ENCODE data around the gene AFF3.

The AFF3 gene

DNA sequence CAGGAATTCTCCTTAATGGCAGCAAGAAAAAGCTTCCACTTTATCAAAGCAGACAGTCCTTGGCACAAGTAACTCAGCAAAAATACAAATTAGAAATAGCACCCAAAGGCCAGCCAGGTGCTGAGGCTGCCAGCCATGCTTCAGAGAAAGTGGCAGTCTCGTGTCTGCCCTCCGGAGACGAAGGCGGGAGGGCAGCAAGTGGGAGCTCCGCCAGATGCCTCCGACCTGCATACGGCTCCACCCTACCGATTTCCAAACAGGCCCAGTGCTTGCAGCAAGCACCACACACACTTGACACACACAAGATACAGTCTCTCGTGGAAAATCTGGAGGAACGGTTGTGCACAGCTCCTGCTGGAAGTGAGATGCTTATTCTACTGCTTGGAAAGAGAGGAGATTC is 517.7 kb downstream of the AFF3 start:
- H3K4me3 ChIP-seq (ENCODE audit: low read depth, low read length) = no peak overlapping the region
- TF ChIP-seq CTCF (IDR thresholded peaks at IDR 0.05; ENCODE audit: borderline replicate concordance, insufficient read depth, low read depth, low read length) = no peak

DNA sequence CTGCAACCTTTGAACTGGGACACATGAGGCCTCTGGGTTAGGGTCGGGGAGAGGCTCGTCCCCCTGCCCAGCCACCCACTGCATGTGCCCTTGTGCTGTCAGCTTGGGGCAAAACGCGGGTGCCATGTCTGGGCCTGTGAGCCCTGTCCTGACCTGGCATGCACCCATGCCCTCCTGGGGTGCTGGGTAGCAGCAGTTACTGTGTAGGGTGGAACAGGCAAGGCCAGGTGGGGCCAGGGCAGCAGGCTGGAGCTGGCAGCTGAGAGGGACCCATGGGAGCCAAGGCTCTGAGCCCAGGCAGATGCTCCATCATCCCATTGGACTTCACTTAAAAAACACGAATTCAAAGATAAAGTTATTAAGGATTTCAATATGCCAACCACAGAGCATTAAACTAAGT is 518.8 kb downstream of the AFF3 start:
- no peak for TF ChIP-seq CTCF (IDR thresholded peaks at IDR 0.05; ENCODE audit: borderline replicate concordance, insufficient read depth, low read depth, low read length)
- H3K4me3 ChIP-seq (ENCODE audit: low read depth, low read length) = no peak overlapping the region

DNA sequence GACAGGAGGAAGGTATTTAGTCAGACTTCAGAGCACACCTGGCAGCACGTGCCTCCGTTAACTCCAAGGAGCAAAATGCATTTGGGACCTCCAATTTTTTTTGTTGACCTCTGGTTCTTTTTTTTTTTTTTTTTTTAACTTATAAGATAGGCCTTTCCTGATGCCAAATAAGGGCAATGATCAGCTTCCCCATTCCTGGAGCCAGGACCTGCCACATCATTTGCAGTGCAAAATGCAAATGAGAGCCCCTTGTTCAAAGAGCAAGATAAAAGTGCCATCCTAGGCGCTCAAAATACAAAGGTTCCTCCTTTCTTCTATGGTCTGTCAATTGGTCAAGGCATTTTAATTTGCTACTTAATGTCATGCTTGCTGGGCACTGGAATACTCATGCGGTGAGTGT is 519.4 kb downstream of the AFF3 start:
- no peak for TF ChIP-seq CTCF (IDR thresholded peaks at IDR 0.05; ENCODE audit: borderline replicate concordance, insufficient read depth, low read depth, low read length)
- no peak overlapping the region for H3K4me3 ChIP-seq (ENCODE audit: low read depth, low read length)

GRCh38 chr2:99622534-99622933 is 519.9 kb downstream of the AFF3 start:
- no peak overlapping the region for H3K4me3 ChIP-seq (ENCODE audit: low read depth, low read length)
- TF ChIP-seq CTCF (IDR thresholded peaks at IDR 0.05; ENCODE audit: borderline replicate concordance, insufficient read depth, low read depth, low read length) = no peak

DNA sequence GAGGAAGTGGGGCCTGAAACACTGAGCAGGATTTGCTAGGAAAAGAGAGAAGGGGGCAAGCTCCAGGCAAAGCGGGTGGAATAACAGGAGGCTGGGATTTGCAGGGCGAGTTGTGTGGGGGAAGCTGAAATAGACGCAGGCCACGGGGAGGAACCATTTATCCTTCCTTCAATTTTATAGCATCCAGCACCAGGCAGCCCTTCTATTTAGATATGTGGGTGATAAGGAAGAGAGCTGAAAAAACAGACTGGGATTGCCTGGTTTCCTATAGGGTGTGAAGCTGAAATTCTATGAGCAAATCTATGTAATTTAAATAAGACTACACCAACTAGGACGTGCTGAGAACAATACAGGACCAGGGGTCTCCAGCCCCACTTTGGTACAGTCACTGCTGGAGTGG is 520.6 kb downstream of the AFF3 start:
- no peak for TF ChIP-seq CTCF (IDR thresholded peaks at IDR 0.05; ENCODE audit: borderline replicate concordance, insufficient read depth, low read depth, low read length)
- H3K4me3 ChIP-seq (ENCODE audit: low read depth, low read length) = no peak overlapping the region

- no peak for TF ChIP-seq CTCF (IDR thresholded peaks at IDR 0.05; ENCODE audit: borderline replicate concordance, insufficient read depth, low read depth, low read length)
- no peak overlapping the region for H3K4me3 ChIP-seq (ENCODE audit: low read depth, low read length)
These were observed 521.3 kb downstream of the AFF3 start for GRCh38 chr2:99621106-99621505.

GRCh38 chr2:99619151-99619550 is 523.2 kb downstream of the AFF3 start:
- no peak for TF ChIP-seq CTCF (IDR thresholded peaks at IDR 0.05; ENCODE audit: borderline replicate concordance, insufficient read depth, low read depth, low read length)
- no peak overlapping the region for H3K4me3 ChIP-seq (ENCODE audit: low read depth, low read length)

All from GM12875 (cell line).